Measurements from ENCODE around the gene C14orf180.

GRCh38 chr14:104614126-104614812, 34.7 kb downstream of the C14orf180 start:
- TF ChIP-seq CTCF (IDR thresholded peaks at IDR 0.05; ENCODE audit: low read length) (no peak), EZH2phosphoT487 (IDR thresholded peaks at IDR 0.05; ENCODE audit: low read length) (no peak), EZH2 (optimal IDR thresholded peaks at IDR 0.05; ENCODE audit: low read depth, low read length) (no peak)

Measured in MM.1S (cell line).